CD4-positive, alpha-beta T cell (primary cell): Measurements from ENCODE around the gene BCS1L. TPM values are rescaled to one million over a fixed set of nuclear protein-coding genes. Genes with fewer than 3 reads are reported as not detected.

Experiments
- ATAC-seq: fragments of 200-7000 bp; cut with Tn5 transposase; one replicate; pipeline ENCODE4 v1.10.0; 2022; ENCODE audit warnings: mild to moderate bottlenecking; ENCODE audit not compliant: poor library complexity
- CTCF ChIA-PET: fragments of 350-600 bp; sonication (Branson Sonifier 250); formaldehyde crosslinking; loops from one replicate; lab custom pipeline; 2021; ENCODE audit warnings: antibody characterized with exemption, inconsistent platforms; lab: Charles Lee
- POLR2A ChIA-PET: fragments of 350-600 bp; sonication (Branson Sonifier 250); formaldehyde crosslinking; loops from one replicate; lab custom pipeline; 2021; ENCODE audit warnings: antibody characterized with exemption, inconsistent platforms; lab: Charles Lee
- DNase-seq, 14 experiments: peaks; one replicate each; pipeline ENCODE4 v3.0.0-alpha.2; 2013 to 2020; ENCODE audit warnings: mixed read lengths in 2 of 14
- H3K27ac ChIP-seq, 2 donors: one replicate each; pipeline versions ENCODE4 v1.5.1 to v1.7.0; 2013; ENCODE audit warnings: low read length in 2 of 2, low read depth in 1 of 2, mild to moderate bottlenecking in 1 of 2
- H3K27me3 ChIP-seq, 2 experiments: 1 replicate in 1 of 2; 2 replicates in 1 of 2; pipeline versions ENCODE4 v1.6.1 to v1.7.0; 2013; ENCODE audit warnings: low read length in 2 of 2, control low read depth in 1 of 2, mild to moderate bottlenecking in 1 of 2, moderate library complexity in 1 of 2; ENCODE audit not compliant: insufficient read depth in 2 of 2, control insufficient read depth in 1 of 2
- H3K36me3 ChIP-seq: one replicate; pipeline ENCODE4 v1.6.1; 2013; ENCODE audit warnings: low read length, control low read depth; ENCODE audit not compliant: insufficient read depth
- H3K4me1 ChIP-seq: one replicate; pipeline ENCODE4 v1.6.1; 2013; ENCODE audit warnings: low read length, control low read depth; ENCODE audit not compliant: insufficient read depth
- H3K4me3 ChIP-seq: one replicate; pipeline ENCODE4 v1.5.1; 2013; ENCODE audit warnings: mild to moderate bottlenecking, low read length, moderate library complexity
- H3K9me3 ChIP-seq, 2 experiments: 1 replicate in 1 of 2; 2 replicates in 1 of 2; pipeline versions ENCODE4 v1.6.1 to v1.7.0; 2013; ENCODE audit warnings: low read length in 2 of 2, mild to moderate bottlenecking in 2 of 2, control low read depth in 1 of 2, moderate library complexity in 1 of 2; ENCODE audit not compliant: control insufficient read depth in 1 of 2, insufficient read depth in 1 of 2
- H3K27ac Mint-ChIP-seq: one replicate; pipeline ENCODE4 v1.8.0; 2020; ENCODE audit warnings: mixed read lengths
- H3K27me3 Mint-ChIP-seq: one replicate; pipeline ENCODE4 v1.8.0; 2021; ENCODE audit warnings: mixed read lengths
- H3K36me3 Mint-ChIP-seq: one replicate; pipeline ENCODE4 v1.8.0; 2021; ENCODE audit warnings: low read depth, mixed read lengths
- H3K4me1 Mint-ChIP-seq: one replicate; pipeline ENCODE4 v1.8.0; 2021; ENCODE audit warnings: low read depth, mixed read lengths
- H3K4me3 Mint-ChIP-seq: one replicate; pipeline ENCODE4 v1.8.0; 2020; ENCODE audit warnings: mild to moderate bottlenecking, mixed read lengths
- H3K9me3 Mint-ChIP-seq: one replicate; pipeline ENCODE4 v1.8.0; 2020; ENCODE audit warnings: mixed read lengths
- intact Hi-C, 2 experiments: fragments of 100-400 bp; cut with DNase I in 1 of 2; cut with micrococcal nuclease in 1 of 2; formaldehyde crosslinking; loops; one replicate each; pipeline versions ENCODE4 v1.15.1 to v1.9.0; 2023 to 2025; cut with DNase I, micrococcal nuclease
- total RNA-seq, 174 experiments: library from RNA in 2 of 174; stranded (reverse) in 2 of 174; gene quantifications; one replicate each; pipeline ENCODE4 v1.2.3 and lab custom pipeline; 2021 to 2026
- TF ChIP-seq, protein P1 (sequence below): fragments of 200-600 bp; IDR thresholded peaks from one replicate; pipeline ENCODE4 v1.8.0; 2022; ENCODE audit warnings: antibody characterized with exemption, mild to moderate bottlenecking

BCS1L gene
- total RNA-seq, 2 experiments from 2014 or later, result 11.4 to 12.7 TPM

DNA sequence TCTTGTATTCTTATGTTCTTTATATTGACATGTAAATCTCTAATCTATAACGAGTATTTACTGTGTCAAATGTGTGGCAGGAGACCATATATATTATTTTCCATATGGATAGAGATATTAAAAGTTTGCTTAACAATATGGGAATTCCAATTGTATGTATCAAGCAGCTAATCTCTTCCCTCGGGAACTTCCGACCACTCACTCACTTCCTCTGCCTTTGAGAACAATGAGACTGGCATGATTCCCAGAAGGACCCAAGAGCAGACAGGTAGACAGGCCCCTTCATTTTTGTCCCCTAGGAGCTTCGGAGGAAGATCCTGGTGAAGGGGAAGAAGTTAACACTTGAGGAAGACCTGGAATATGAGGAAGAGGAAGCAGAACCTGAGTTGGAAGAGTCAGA lies 27.6 kb upstream of the BCS1L start:
- ChIA-PET POLR2A (no interaction called here), CTCF (interaction anchor here (0.9 kb wide), 1 partner anchor 78 kb away, joined by 3 read pairs; no protein-coding TSS in a partner anchor)
- H3K9me3 Mint-ChIP-seq, result no peaks in the 10 kb centered on the region
- Histone ChIP-seq H3K9me3 (no peaks in the 10 kb centered on the region), H3K27ac (no peak overlapping the region), H3K36me3 (peaks cover 29% of the 10 kb centered on the region), H3K27me3 (no peaks in the 10 kb centered on the region), H3K4me3 (no peak overlapping the region), H3K4me1 (no peaks in the 10 kb centered on the region)
- no peak overlapping the region for H3K27ac Mint-ChIP-seq
- TF ChIP-seq, protein P1, sequence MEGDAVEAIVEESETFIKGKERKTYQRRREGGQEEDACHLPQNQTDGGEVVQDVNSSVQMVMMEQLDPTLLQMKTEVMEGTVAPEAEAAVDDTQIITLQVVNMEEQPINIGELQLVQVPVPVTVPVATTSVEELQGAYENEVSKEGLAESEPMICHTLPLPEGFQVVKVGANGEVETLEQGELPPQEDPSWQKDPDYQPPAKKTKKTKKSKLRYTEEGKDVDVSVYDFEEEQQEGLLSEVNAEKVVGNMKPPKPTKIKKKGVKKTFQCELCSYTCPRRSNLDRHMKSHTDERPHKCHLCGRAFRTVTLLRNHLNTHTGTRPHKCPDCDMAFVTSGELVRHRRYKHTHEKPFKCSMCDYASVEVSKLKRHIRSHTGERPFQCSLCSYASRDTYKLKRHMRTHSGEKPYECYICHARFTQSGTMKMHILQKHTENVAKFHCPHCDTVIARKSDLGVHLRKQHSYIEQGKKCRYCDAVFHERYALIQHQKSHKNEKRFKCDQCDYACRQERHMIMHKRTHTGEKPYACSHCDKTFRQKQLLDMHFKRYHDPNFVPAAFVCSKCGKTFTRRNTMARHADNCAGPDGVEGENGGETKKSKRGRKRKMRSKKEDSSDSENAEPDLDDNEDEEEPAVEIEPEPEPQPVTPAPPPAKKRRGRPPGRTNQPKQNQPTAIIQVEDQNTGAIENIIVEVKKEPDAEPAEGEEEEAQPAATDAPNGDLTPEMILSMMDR, result no peak
- no peak for ATAC-seq
- peaks cover 38% of the 10 kb centered on the region for H3K36me3 Mint-ChIP-seq
- intact Hi-C loops, result no loop called here
- H3K4me1 Mint-ChIP-seq, result no peaks in the 10 kb centered on the region
- H3K27me3 Mint-ChIP-seq, result no peaks in the 10 kb centered on the region
- no peak for DNase-seq
- H3K4me3 Mint-ChIP-seq, result no peak overlapping the region

DNA sequence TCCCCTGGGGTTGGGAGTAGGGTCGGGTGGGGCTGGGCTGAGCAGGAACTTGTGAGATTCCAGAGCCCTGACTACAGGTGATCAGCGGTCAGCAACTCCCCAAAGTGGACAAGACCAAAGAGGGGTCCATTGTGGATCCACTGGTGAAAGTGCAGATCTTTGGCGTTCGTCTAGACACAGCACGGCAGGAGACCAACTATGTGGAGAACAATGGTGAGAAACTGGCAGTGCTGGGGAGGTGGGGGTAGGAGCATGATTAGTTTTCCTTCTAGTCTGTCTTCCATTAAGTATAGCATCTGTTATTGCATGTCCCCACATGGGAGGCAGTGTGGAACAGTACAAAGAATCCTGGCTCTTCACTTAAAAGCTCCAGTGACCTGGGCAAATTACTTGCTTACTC lies 23.8 kb upstream of the BCS1L start:
- Histone ChIP-seq H3K36me3 (peaks cover 66% of the 10 kb centered on the region), H3K9me3 (no peaks in the 10 kb centered on the region), H3K27me3 (no peaks in the 10 kb centered on the region), H3K4me1 (no peaks in the 10 kb centered on the region), H3K27ac (no peak overlapping the region), H3K4me3 (no peak overlapping the region)
- no peaks in the 10 kb centered on the region for H3K27me3 Mint-ChIP-seq
- TF ChIP-seq, protein P1, result no peak
- H3K4me3 Mint-ChIP-seq, result no peak overlapping the region
- no peaks in the 10 kb centered on the region for H3K4me1 Mint-ChIP-seq
- intact Hi-C loops, result no loop called here
- peaks cover 75% of the 10 kb centered on the region for H3K36me3 Mint-ChIP-seq
- no peak for ATAC-seq
- POLR2A ChIA-PET, result no interaction called here
- no peak for DNase-seq
- H3K27ac Mint-ChIP-seq, result no peak overlapping the region
- CTCF ChIA-PET, result no interaction called here
- no peaks in the 10 kb centered on the region for H3K9me3 Mint-ChIP-seq

DNA sequence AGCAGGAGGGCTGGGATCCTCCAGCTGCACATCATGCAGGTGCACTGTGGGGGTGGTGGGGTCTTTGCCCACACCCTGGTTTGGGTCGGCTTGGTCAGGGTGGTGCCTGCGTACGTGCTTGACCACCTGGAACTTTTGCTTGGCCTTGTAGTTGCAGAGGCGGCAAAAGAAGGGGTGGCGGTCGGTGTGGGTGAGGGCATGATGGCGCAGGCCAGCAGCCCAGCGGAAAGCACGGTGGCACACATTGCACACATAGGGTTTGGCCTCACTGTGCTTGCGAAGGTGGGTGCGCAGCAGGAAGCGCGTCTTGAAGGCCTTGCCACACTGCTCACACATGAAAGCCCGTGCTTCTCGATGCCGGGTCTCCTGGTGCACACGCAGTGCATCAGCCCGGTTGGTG lies 21.1 kb upstream of the BCS1L start:
- Mint-ChIP-seq H3K27me3 (no peaks in the 10 kb centered on the region), H3K4me1 (no peaks in the 10 kb centered on the region), H3K9me3 (no peaks in the 10 kb centered on the region), H3K27ac (no peak overlapping the region), H3K36me3 (peaks cover 85% of the 10 kb centered on the region), H3K4me3 (no peak overlapping the region)
- TF ChIP-seq, protein P1, result no peak
- ChIA-PET POLR2A (no interaction called here), CTCF (no interaction called here)
- ATAC-seq, result no peak
- DNase-seq, result no peak
- no peak overlapping the region for H3K4me3 ChIP-seq
- no peaks in the 10 kb centered on the region for H3K4me1 ChIP-seq
- H3K9me3 ChIP-seq, result no peaks in the 10 kb centered on the region
- H3K27me3 ChIP-seq, result no peaks in the 10 kb centered on the region
- intact Hi-C loops, result no loop called here
- no peak overlapping the region for H3K27ac ChIP-seq
- H3K36me3 ChIP-seq, result peaks cover 84% of the 10 kb centered on the region
